HepG2 (cell line): ENCODE data around the gene TCFL5. TPM values are rescaled to one million over a fixed set of nuclear protein-coding genes. Genes with fewer than 3 reads are reported as not detected.

Experiments
- CSRNP1 ChIP-seq: sonication (generic); formaldehyde crosslinking; IDR thresholded peaks from 2 replicates; pipeline ENCODE4 v1.8.1; 2023; ENCODE audit warnings: mild to moderate bottlenecking, missing genetic modification reagents
- FOXA1 ChIP-seq, 2 experiments: fragments of 450-650 bp in 1 of 2; sonication (generic) in 1 of 2; formaldehyde crosslinking in 1 of 2; IDR thresholded peaks; 2 replicates each; pipeline versions ENCODE4 v1.4.0 to v1.6.1; 2016 to 2020; ENCODE audit warnings: missing genetic modification reagents in 1 of 2
- KDM5A ChIP-seq: fragments of 200-600 bp; sonication (generic); IDR thresholded peaks from 2 replicates; pipeline ENCODE4 v1.7.0; 2018; ENCODE audit warnings: antibody characterized with exemption, mild to moderate bottlenecking, low read length, borderline replicate concordance
- MZF1 ChIP-seq: sonication (generic); formaldehyde crosslinking; IDR thresholded peaks from 2 replicates; pipeline ENCODE4 v1.8.1; 2023; ENCODE audit warnings: mild to moderate bottlenecking, missing genetic modification reagents, borderline replicate concordance
- PITX1 ChIP-seq: sonication (generic); formaldehyde crosslinking; IDR thresholded peaks from 2 replicates; pipeline ENCODE4 v1.5.1; 2020; ENCODE audit warnings: mild to moderate bottlenecking, missing genetic modification reagents
- PRDM15 ChIP-seq: sonication (generic); formaldehyde crosslinking; IDR thresholded peaks from 2 replicates; pipeline ENCODE4 v1.4.0; 2020; ENCODE audit warnings: missing genetic modification reagents
- ZHX2 ChIP-seq, 2 experiments: sonication (generic) in 1 of 2; formaldehyde crosslinking in 1 of 2; IDR thresholded peaks; 2 replicates each; pipeline versions ENCODE4 v1.6.1 to v1.9.0; 2014 to 2022; ENCODE audit warnings: antibody characterized with exemption in 1 of 2, borderline replicate concordance in 1 of 2, inconsistent platforms in 1 of 2, low read depth in 1 of 2, missing genetic modification reagents in 1 of 2
- ZNF253 ChIP-seq: sonication (generic); formaldehyde crosslinking; IDR thresholded peaks from 2 replicates; pipeline ENCODE4 v1.8.0; 2022; ENCODE audit warnings: mild to moderate bottlenecking, missing genetic modification reagents, borderline replicate concordance
- ZNF329 ChIP-seq: sonication (generic); formaldehyde crosslinking; IDR thresholded peaks from 2 replicates; pipeline ENCODE4 v1.9.0; 2021; ENCODE audit warnings: low read depth, mild to moderate bottlenecking, missing genetic modification reagents
- ZNF367 ChIP-seq: sonication (generic); formaldehyde crosslinking; IDR thresholded peaks from 2 replicates; pipeline ENCODE4 v1.4.0; 2020; ENCODE audit warnings: missing genetic modification reagents, borderline replicate concordance
- ZNF550 ChIP-seq: sonication (generic); formaldehyde crosslinking; IDR thresholded peaks from 2 replicates; pipeline ENCODE4 v1.4.0; 2020; ENCODE audit warnings: mild to moderate bottlenecking, missing genetic modification reagents, borderline replicate concordance
- ZSCAN5A ChIP-seq: sonication (generic); formaldehyde crosslinking; IDR thresholded peaks from 2 replicates; pipeline ENCODE4 v1.8.0; 2022; ENCODE audit warnings: mild to moderate bottlenecking, missing genetic modification reagents, borderline replicate concordance
- polyA plus RNA-seq, 8 experiments: library from polyadenylated mRNA; depleted of rRNA in 3 of 8; stranded (reverse) in 7 of 8; unstranded in 1 of 8; fragments of >200 nt; fragmentation: Illumina TruSeq in 4 of 8; extraction: Trizol in 4 of 8; gene quantifications; 2 replicates each; pipeline versions ENCODE4 v1.2.1 to v1.2.3, GENCODE V29; 2011 to 2016; ENCODE audit warnings: low read depth in 4 of 8, missing spikeins in 1 of 8, mixed read lengths in 1 of 8; ENCODE audit not compliant: insufficient read depth in 1 of 8
- total RNA-seq, 5 experiments: library from RNA; depleted of rRNA; stranded (reverse); fragments of >200 nt; fragmentation: Illumina TruSeq; extraction: Trizol; gene quantifications; 2 replicates each; pipeline ENCODE4 v1.2.3, GENCODE V29; 2016; ENCODE audit warnings: low read depth in 1 of 5

The TCFL5 gene
- total and polyA plus RNA-seq, 2 of the 13 experiments (the other 11 are each of a cell fraction or from before 2014, with no cell fraction given), result 14.8 to 20.0 TPM

GRCh38 chr20:62791301-62792181 lies 70.1 kb downstream of the TCFL5 start (continued):
- TF ChIP-seq PRDM15 (CRISPR knock-in tag) (no peak), FOXA1 (IDR thresholded peaks at IDR 0.05) (no peak), FOXA1 (CRISPR knock-in tag; IDR thresholded peaks at IDR 0.05) (no peak), ZNF550 (CRISPR knock-in tag) (0 out of 2 replicates have a peak, but pooled peaks have one; percentile 26), CSRNP1 (CRISPR knock-in tag) (no peak; the same call in 1 of the 2 replicates), ZNF253 (CRISPR knock-in tag) (no peak), ZSCAN5A (CRISPR knock-in tag) (no peak), KDM5A (no peak), ZNF329 (no peak), ZHX2 (IDR thresholded peaks at IDR 0.05; ENCODE audit: low read depth) (peak; percentile 64; the same call in 1 of the 2 replicates), ZHX2 (CRISPR knock-in tag; IDR thresholded peaks at IDR 0.05; ENCODE audit: borderline replicate concordance) (no peak), PITX1 (peak; percentile 80), ZNF367 (CRISPR knock-in tag) (no peak), MZF1 (CRISPR knock-in tag) (0 out of 2 replicates have a peak, but pooled peaks have one; percentile 62)
